ENCODE results near the gene PRR16.

Gene PRR16

GRCh38 chr5:120683580-120683979 lies 219.5 kb downstream of the PRR16 start:
- TF ChIP-seq EZH2phosphoT487 (IDR thresholded peaks at IDR 0.05; ENCODE audit: borderline replicate concordance) = no peak
- TF ChIP-seq CTCF (conservative IDR thresholded peaks at IDR 0.05; ENCODE audit: low read length) = no peak
- no peak overlapping the region for H3K4me2 ChIP-seq (ENCODE audit: low read depth, low read length, poor library complexity, severe bottlenecking)
- no peaks in the 10 kb centered on the region for H3K9me3 ChIP-seq (ENCODE audit: insufficient read depth, low read depth, low read length)
- H3K79me2 ChIP-seq (ENCODE audit: insufficient read depth, low read length) = no peaks in the 10 kb centered on the region
- H3K27me3 ChIP-seq (ENCODE audit: insufficient read depth, low read length, poor library complexity, severe bottlenecking) = no peaks in the 10 kb centered on the region
- no peaks in the 10 kb centered on the region for H3K36me3 ChIP-seq (ENCODE audit: insufficient read depth, low read length)
- no peak overlapping the region for H3K9ac ChIP-seq (ENCODE audit: low read depth, low read length, poor library complexity, severe bottlenecking)
- no peak overlapping the region for H3K4me3 ChIP-seq (ENCODE audit: low read length, poor library complexity, severe bottlenecking)
- no peaks in the 10 kb centered on the region for H4K20me1 ChIP-seq (ENCODE audit: insufficient read depth, low read length, poor library complexity, severe bottlenecking)
- no peaks in the 10 kb centered on the region for H3K9me2 ChIP-seq (replicated peaks; ENCODE audit: low read depth, low read length)
- no peak overlapping the region for H2AFZ ChIP-seq (ENCODE audit: low read length)
- no peaks in the 10 kb centered on the region for H3K4me1 ChIP-seq (ENCODE audit: insufficient read depth, low read length, poor library complexity, severe bottlenecking)
- no peaks in the 10 kb centered on the region for H3F3A ChIP-seq (ENCODE audit: low read depth)

GRCh38 chr5:120684213-120684612 lies 220.1 kb downstream of the PRR16 start:
- no peaks in the 10 kb centered on the region for H3F3A ChIP-seq (ENCODE audit: low read depth)
- H3K9ac ChIP-seq (ENCODE audit: low read depth, low read length, poor library complexity, severe bottlenecking) = no peak overlapping the region
- H3K9me2 ChIP-seq (replicated peaks; ENCODE audit: low read depth, low read length) = no peaks in the 10 kb centered on the region
- peak overlapping the region; percentile 66; the same call in 1 of the 2 replicates for H2AFZ ChIP-seq (ENCODE audit: low read length)
- TF ChIP-seq EZH2phosphoT487 (IDR thresholded peaks at IDR 0.05; ENCODE audit: borderline replicate concordance) = no peak
- 0 out of 2 replicates have a peak, but pooled peaks have one; percentile 14 for TF ChIP-seq CTCF (conservative IDR thresholded peaks at IDR 0.05; ENCODE audit: low read length)
- no peak overlapping the region for H3K4me3 ChIP-seq (ENCODE audit: low read length, poor library complexity, severe bottlenecking)
- H3K27me3 ChIP-seq (ENCODE audit: insufficient read depth, low read length, poor library complexity, severe bottlenecking) = no peaks in the 10 kb centered on the region
- H3K79me2 ChIP-seq (ENCODE audit: insufficient read depth, low read length) = no peaks in the 10 kb centered on the region
- no peaks in the 10 kb centered on the region for H3K36me3 ChIP-seq (ENCODE audit: insufficient read depth, low read length)
- no peaks in the 10 kb centered on the region for H3K9me3 ChIP-seq (ENCODE audit: insufficient read depth, low read depth, low read length)
- no peak overlapping the region for H3K4me2 ChIP-seq (ENCODE audit: low read depth, low read length, poor library complexity, severe bottlenecking)
- H3K4me1 ChIP-seq (ENCODE audit: insufficient read depth, low read length, poor library complexity, severe bottlenecking) = no peaks in the 10 kb centered on the region
- no peaks in the 10 kb centered on the region for H4K20me1 ChIP-seq (ENCODE audit: insufficient read depth, low read length, poor library complexity, severe bottlenecking)

- H3K27me3 ChIP-seq (ENCODE audit: insufficient read depth, low read length, poor library complexity, severe bottlenecking) = no peaks in the 10 kb centered on the region
- peak overlapping the region; percentile 66 for H2AFZ ChIP-seq (ENCODE audit: low read length)
- H3K36me3 ChIP-seq (ENCODE audit: insufficient read depth, low read length) = no peaks in the 10 kb centered on the region
- H3K4me1 ChIP-seq (ENCODE audit: insufficient read depth, low read length, poor library complexity, severe bottlenecking) = no peaks in the 10 kb centered on the region
- no peak overlapping the region for H3K9ac ChIP-seq (ENCODE audit: low read depth, low read length, poor library complexity, severe bottlenecking)
- no peaks in the 10 kb centered on the region for H4K20me1 ChIP-seq (ENCODE audit: insufficient read depth, low read length, poor library complexity, severe bottlenecking)
- no peak overlapping the region for H3K4me2 ChIP-seq (ENCODE audit: low read depth, low read length, poor library complexity, severe bottlenecking)
- no peaks in the 10 kb centered on the region for H3K9me2 ChIP-seq (replicated peaks; ENCODE audit: low read depth, low read length)
- no peak overlapping the region for H3K4me3 ChIP-seq (ENCODE audit: low read length, poor library complexity, severe bottlenecking)
- no peaks in the 10 kb centered on the region for H3F3A ChIP-seq (ENCODE audit: low read depth)
- no peaks in the 10 kb centered on the region for H3K9me3 ChIP-seq (ENCODE audit: insufficient read depth, low read depth, low read length)
- TF ChIP-seq EZH2phosphoT487 (IDR thresholded peaks at IDR 0.05; ENCODE audit: borderline replicate concordance) (no peak), CTCF (conservative IDR thresholded peaks at IDR 0.05; ENCODE audit: low read length) (peak; percentile 47)
- H3K79me2 ChIP-seq (ENCODE audit: insufficient read depth, low read length) = no peaks in the 10 kb centered on the region
Measured at GRCh38 chr5:120684749-120685415, 220.8 kb downstream of the PRR16 start.

Measured in Loucy (cell line).